Measurements from ENCODE around the gene POLN. TPM values are rescaled to one million over a fixed set of nuclear protein-coding genes. Genes with fewer than 3 reads are reported as not detected.

POLN gene
- polyA plus RNA-seq, 1 donor (not counting 4 experiments of a cell fraction or from before 2014, with no cell fraction given) = 1.3 TPM

DNA sequence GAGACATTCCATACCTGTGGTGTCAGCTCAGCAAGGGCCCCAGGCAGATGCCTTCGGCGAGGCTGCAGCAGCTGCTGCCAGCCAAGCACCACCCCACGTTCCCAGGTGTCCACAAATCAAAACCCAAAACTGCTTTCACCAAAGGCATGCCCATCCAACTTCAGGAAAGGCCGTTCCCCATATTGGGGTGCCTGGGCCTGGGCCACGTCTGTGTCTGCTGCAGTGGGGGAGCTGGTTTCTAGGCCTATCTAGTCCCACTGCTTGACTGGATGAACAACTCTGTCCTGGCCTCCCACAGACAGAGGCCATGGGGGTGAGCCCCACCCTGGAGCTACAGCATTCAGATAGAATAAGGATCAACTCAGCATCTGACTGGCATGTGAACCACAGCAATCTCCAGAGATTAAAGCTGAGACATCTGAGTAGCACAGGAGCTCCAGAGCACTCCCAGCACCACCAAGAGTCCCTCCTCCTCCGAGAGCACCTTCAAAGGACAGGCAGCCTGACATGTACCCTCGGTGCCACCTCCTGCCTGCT lies 145.8 kb downstream of the POLN start:
- peaks cover 2% of the 10 kb centered on the region for H3K9me3 ChIP-seq (ENCODE audit: control insufficient read depth, low read depth, low read length)
- no peaks in the 10 kb centered on the region for H3K9me1 ChIP-seq (ENCODE audit: control insufficient read depth, extremely low read depth, insufficient read depth, low read length)
- peaks cover 11% of the 10 kb centered on the region for H3K4me1 ChIP-seq (ENCODE audit: control insufficient read depth, extremely low read depth, insufficient read depth, low read length)
- H3K36me3 ChIP-seq (ENCODE audit: control insufficient read depth in 2 of 2, extremely low read depth in 1 of 2, insufficient read depth in 2 of 2, low read length in 2 of 2) = no peaks in the 10 kb centered on the region
- H3K79me2 ChIP-seq (ENCODE audit: control insufficient read depth, insufficient read depth, low read length) = no peaks in the 10 kb centered on the region
- H3K27ac ChIP-seq (ENCODE audit: control insufficient read depth, insufficient read depth, low read length) = no peak overlapping the region
- DNase-seq (ENCODE audit: low read depth, low spot score) (no peak), FAIRE-seq (no peak)
- H4K20me1 ChIP-seq (ENCODE audit: control insufficient read depth, extremely low read depth, insufficient read depth, low read length) = no peaks in the 10 kb centered on the region
- no peak overlapping the region for H3K4me3 ChIP-seq (ENCODE audit: control insufficient read depth in 2 of 3, extremely low read depth in 1 of 3, insufficient read depth in 2 of 3, low read depth in 1 of 3, low read length in 3 of 3)
- peaks cover 9% of the 10 kb centered on the region for H3K27me3 ChIP-seq (ENCODE audit: control insufficient read depth, extremely low read depth, insufficient read depth, low read length)
- H3K4me2 ChIP-seq (ENCODE audit: control insufficient read depth, extremely low read depth, insufficient read depth, low read depth, low read length) = no peak overlapping the region
- no peak overlapping the region for H2AFZ ChIP-seq (ENCODE audit: control insufficient read depth, low read length)
- H3K9ac ChIP-seq (ENCODE audit: control insufficient read depth, extremely low read depth, insufficient read depth, low read length) = no peak overlapping the region
- dilution Hi-C loops (cut with MboI; ENCODE audit: extremely low pct_ligation_motif_present, low sequenced_read_pairs) = no loop called here
- TF ChIP-seq EZH2 (IDR thresholded peaks at IDR 0.05; ENCODE audit: low read length) = no peak
- TF ChIP-seq, protein P1, sequence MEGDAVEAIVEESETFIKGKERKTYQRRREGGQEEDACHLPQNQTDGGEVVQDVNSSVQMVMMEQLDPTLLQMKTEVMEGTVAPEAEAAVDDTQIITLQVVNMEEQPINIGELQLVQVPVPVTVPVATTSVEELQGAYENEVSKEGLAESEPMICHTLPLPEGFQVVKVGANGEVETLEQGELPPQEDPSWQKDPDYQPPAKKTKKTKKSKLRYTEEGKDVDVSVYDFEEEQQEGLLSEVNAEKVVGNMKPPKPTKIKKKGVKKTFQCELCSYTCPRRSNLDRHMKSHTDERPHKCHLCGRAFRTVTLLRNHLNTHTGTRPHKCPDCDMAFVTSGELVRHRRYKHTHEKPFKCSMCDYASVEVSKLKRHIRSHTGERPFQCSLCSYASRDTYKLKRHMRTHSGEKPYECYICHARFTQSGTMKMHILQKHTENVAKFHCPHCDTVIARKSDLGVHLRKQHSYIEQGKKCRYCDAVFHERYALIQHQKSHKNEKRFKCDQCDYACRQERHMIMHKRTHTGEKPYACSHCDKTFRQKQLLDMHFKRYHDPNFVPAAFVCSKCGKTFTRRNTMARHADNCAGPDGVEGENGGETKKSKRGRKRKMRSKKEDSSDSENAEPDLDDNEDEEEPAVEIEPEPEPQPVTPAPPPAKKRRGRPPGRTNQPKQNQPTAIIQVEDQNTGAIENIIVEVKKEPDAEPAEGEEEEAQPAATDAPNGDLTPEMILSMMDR (optimal IDR thresholded peaks at IDR 0.05 in 1 of 3, IDR thresholded peaks at IDR 0.05 in 1 of 3, conservative IDR thresholded peaks at IDR 0.05 in 1 of 3; ENCODE audit: extremely low read depth in 1 of 3, insufficient read depth in 2 of 3, low read length in 3 of 3) = no peak

DNA sequence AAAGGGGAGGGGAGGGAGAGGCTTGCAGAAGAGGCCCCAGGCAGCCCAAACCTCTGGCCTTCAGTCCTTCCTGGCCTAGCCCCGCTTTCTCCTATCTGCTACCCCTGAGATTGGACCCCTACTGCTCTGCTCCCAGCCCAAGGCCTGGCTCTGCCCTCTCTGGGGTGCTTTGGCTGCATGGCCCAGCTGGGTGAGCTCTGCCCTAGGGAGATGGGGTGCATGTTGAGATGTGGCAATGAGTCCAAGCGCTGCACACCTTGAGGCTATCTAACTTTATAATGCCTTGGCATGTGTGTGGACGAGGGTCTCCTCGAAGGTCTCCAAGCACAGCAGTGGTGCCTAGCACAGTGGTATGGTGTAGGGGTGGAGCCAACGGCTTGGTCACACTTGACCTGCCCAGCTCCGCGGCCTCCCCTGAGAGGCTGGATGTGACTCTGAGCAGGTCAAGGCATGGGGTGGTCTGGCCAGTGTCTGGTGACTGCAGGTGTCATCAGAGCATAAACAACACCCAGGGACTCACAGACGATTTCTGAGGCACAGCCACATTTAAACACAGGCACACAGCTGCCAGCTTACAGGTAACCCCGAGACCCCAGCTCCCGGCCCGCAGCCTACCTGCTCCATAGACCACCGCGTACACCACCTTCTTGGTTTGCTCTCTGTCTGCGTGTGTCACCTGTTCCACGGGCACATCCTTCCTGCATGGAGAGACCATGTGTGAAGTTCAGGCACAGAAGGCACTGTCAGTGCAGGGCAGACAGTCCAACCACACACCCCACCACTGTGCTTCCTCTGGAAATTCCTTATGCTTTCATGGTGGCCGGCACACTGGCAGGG lies 146.5 kb downstream of the POLN start:
- no peaks in the 10 kb centered on the region for H3K79me2 ChIP-seq (ENCODE audit: control insufficient read depth, insufficient read depth, low read length)
- H3K9me1 ChIP-seq (ENCODE audit: control insufficient read depth, extremely low read depth, insufficient read depth, low read length) = no peaks in the 10 kb centered on the region
- dilution Hi-C loops (cut with MboI; ENCODE audit: extremely low pct_ligation_motif_present, low sequenced_read_pairs) = no loop called here
- no peaks in the 10 kb centered on the region for H4K20me1 ChIP-seq (ENCODE audit: control insufficient read depth, extremely low read depth, insufficient read depth, low read length)
- peak overlapping the region; percentile 19 for H3K4me2 ChIP-seq (ENCODE audit: control insufficient read depth, extremely low read depth, insufficient read depth, low read depth, low read length)
- H3K9me3 ChIP-seq (ENCODE audit: control insufficient read depth, low read depth, low read length) = peaks cover 2% of the 10 kb centered on the region
- peak; percentile 21 for DNase-seq (ENCODE audit: low read depth, low spot score)
- H3K36me3 ChIP-seq (ENCODE audit: control insufficient read depth in 2 of 2, extremely low read depth in 1 of 2, insufficient read depth in 2 of 2, low read length in 2 of 2) = no peaks in the 10 kb centered on the region
- H3K9ac ChIP-seq (ENCODE audit: control insufficient read depth, extremely low read depth, insufficient read depth, low read length) = no peak overlapping the region
- TF ChIP-seq EZH2 (IDR thresholded peaks at IDR 0.05; ENCODE audit: low read length) = no peak
- TF ChIP-seq, protein P1 (optimal IDR thresholded peaks at IDR 0.05 in 1 of 3, IDR thresholded peaks at IDR 0.05 in 1 of 3, conservative IDR thresholded peaks at IDR 0.05 in 1 of 3; ENCODE audit: extremely low read depth in 1 of 3, insufficient read depth in 2 of 3, low read length in 3 of 3) = no peak
- no peak overlapping the region for H2AFZ ChIP-seq (ENCODE audit: control insufficient read depth, low read length)
- peaks cover 6% of the 10 kb centered on the region for H3K4me1 ChIP-seq (ENCODE audit: control insufficient read depth, extremely low read depth, insufficient read depth, low read length)
- H3K4me3 ChIP-seq (ENCODE audit: control insufficient read depth in 2 of 3, extremely low read depth in 1 of 3, insufficient read depth in 2 of 3, low read depth in 1 of 3, low read length in 3 of 3) = no peak overlapping the region
- H3K27me3 ChIP-seq (ENCODE audit: control insufficient read depth, extremely low read depth, insufficient read depth, low read length) = peaks cover 9% of the 10 kb centered on the region
- no peak for FAIRE-seq
- H3K27ac ChIP-seq (ENCODE audit: control insufficient read depth, insufficient read depth, low read length) = no peak overlapping the region

All from keratinocyte (primary cell).